Gastrocnemius medialis (tissue), 4 donors: ENCODE results near the gene NUDT22. TPM values are rescaled to one million over a fixed set of nuclear protein-coding genes. Genes with fewer than 3 reads are reported as not detected.

Experiments used
- ATAC-seq, 2 donors: fragments of 150-250 bp; one replicate each; pipeline ENCODE4 v1.9.1; 2016
- DNase-seq, 2 donors: peaks; one replicate each; pipeline ENCODE4 v3.0.0-alpha.2; 2019
- H3K27ac ChIP-seq, 4 donors: fragments of 200-600 bp; sonication (generic); 1 replicate in 1 of 4; 2 replicates in 3 of 4; pipeline ENCODE4 v1.5.1; 2016 to 2018; ENCODE audit warnings: mild to moderate bottlenecking in 2 of 4, moderate library complexity in 1 of 4
- H3K27me3 ChIP-seq, 3 donors: fragments of 200-600 bp; sonication (generic) in 2 of 3; 1 replicate in 1 of 3; 2 replicates in 2 of 3; pipeline versions ENCODE4 v1.5.1 to v1.6.0; 2016 to 2019; ENCODE audit warnings: mild to moderate bottlenecking in 1 of 3, moderate library complexity in 1 of 3
- H3K36me3 ChIP-seq, 2 donors: fragments of 200-600 bp; sonication (generic) in 1 of 2; one replicate each; pipeline ENCODE4 v1.5.1; 2017 to 2018
- H3K4me1 ChIP-seq, 2 donors: fragments of 200-600 bp; sonication (generic) in 1 of 2; one replicate each; pipeline ENCODE4 v1.5.1; 2016 to 2017; ENCODE audit warnings: mild to moderate bottlenecking in 2 of 2
- H3K4me3 ChIP-seq, 4 donors: fragments of 200-600 bp; sonication (generic) in 3 of 4; 1 replicate in 1 of 4; 2 replicates in 3 of 4; pipeline ENCODE4 v1.5.1; 2016 to 2019; ENCODE audit warnings: mild to moderate bottlenecking in 2 of 4
- H3K9me3 ChIP-seq, 3 donors: fragments of 200-600 bp; sonication (generic) in 2 of 3; 1 replicate in 1 of 3; 2 replicates in 2 of 3; pipeline ENCODE4 v1.5.1; 2016 to 2019
- POLR2A ChIP-seq, 2 donors: fragments of 450-650 bp; IDR thresholded peaks; one replicate each; pipeline ENCODE4 v1.6.1; 2017; ENCODE audit warnings: antibody characterized with exemption in 2 of 2, mild to moderate bottlenecking in 2 of 2, moderate library complexity in 2 of 2
- in situ Hi-C, 4 donors: fragments of 200-750 bp; cut with MboI; loops; one replicate each; pipeline versions ENCODE4 v1.15.0 to v1.8.0; 2017; ENCODE audit warnings: low sequenced_read_pairs in 4 of 4
- intact Hi-C: fragments of 100-400 bp; cut with DNase I; formaldehyde crosslinking; loops from one replicate; pipeline ENCODE4 v1.15.1; 2023; ENCODE audit warnings: low total_unique reads
- total RNA-seq, 4 donors: library from RNA; depleted of rRNA; stranded (reverse); fragments of >200 nt; gene quantifications; one replicate each; pipeline versions ENCODE4 v1.1.0 to v1.2.3, GENCODE V29; 2016
- TF ChIP-seq, protein P1 (sequence below), 5 experiments: fragments of 450-650 bp in 3 of 5; fragments of 200-600 bp in 2 of 5; sonication (generic) in 2 of 5; IDR thresholded peaks in 4 of 5; conservative IDR thresholded peaks in 1 of 5; 1 replicate in 4 of 5; 2 replicates in 1 of 5; pipeline ENCODE4 v1.5.1; 2016 to 2019; ENCODE audit warnings: antibody characterized with exemption in 5 of 5, mild to moderate bottlenecking in 3 of 5, moderate library complexity in 3 of 5

The NUDT22 gene
- total RNA-seq, 4 donors from 2014 or later, result 32.3 to 70.7 (median 53.4) TPM

DNA sequence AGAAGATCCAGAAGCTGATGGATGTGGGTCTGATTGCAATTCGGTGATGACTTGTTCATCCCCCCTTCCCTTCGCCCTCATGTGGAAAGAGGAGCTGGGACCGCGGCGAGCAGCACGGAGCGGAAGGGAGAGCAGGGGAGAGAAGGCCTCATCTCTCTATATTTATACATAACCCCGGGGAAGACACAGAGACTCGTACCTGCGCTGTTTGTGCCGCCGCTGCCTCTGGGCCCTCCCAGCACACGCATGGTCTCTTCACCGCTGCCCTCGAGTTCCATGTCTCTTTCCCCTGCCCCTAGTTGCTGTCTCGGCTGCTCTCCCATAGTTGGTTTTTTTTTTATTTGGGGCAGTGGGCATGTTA is 22.0 kb upstream of the NUDT22 start:
- in situ Hi-C loops, result loop anchor here in 2 of 4 donors (5.0 kb wide), 1 partner anchor 93 kb away; no protein-coding TSS in a partner anchor

DNA sequence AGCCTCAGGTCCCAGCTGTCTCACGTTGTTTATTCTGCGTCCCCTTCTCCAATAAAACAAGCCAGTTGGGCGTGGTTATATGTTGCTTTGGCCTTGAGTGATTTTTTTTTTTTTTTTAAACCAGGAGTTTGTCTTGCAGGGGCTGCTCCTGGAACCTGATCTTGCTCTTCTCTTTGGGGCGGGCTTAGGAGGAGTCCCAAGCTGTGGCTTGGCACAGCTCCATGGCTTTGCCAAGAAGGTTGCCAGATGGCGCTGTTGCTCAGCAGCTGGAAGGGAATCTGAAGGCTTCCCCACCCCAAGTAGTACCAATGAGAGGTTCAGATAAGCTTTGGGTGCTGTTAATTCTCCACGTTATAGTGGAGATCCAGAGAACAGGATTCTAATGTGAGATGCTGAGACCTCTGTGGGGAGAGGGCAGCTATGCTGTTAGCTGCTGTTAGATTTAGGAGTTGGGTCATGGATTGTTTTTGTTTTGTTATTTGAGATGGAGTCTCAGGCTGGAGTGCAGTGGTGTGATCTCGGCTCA is 21.5 kb upstream of the NUDT22 start:
- ATAC-seq (peak; percentile 92 to 96), DNase-seq (peak; percentile 76 to 88)
- in situ Hi-C loops (loop anchor here in 2 of 4 donors (5.0 kb wide), 1 partner anchor 93 kb away; no protein-coding TSS in a partner anchor), intact Hi-C loops (loop anchor here (1.0 kb wide), 4 partner anchors 47 to 100 kb away; partner anchors contain the start of gene PLCB3)
- peaks cover 3 to 63% of the 10 kb centered on the region in 2 donors for H3K36me3 ChIP-seq
- H3K27ac ChIP-seq, result peak overlapping the region; percentile 24 to 78 (median 26)
- peaks cover 17 to 22% of the 10 kb centered on the region in 2 donors for H3K4me1 ChIP-seq
- H3K27me3 ChIP-seq, result no peaks in the 10 kb centered on the region
- H3K9me3 ChIP-seq, result no peaks in the 10 kb centered on the region
- TF ChIP-seq, protein P1, sequence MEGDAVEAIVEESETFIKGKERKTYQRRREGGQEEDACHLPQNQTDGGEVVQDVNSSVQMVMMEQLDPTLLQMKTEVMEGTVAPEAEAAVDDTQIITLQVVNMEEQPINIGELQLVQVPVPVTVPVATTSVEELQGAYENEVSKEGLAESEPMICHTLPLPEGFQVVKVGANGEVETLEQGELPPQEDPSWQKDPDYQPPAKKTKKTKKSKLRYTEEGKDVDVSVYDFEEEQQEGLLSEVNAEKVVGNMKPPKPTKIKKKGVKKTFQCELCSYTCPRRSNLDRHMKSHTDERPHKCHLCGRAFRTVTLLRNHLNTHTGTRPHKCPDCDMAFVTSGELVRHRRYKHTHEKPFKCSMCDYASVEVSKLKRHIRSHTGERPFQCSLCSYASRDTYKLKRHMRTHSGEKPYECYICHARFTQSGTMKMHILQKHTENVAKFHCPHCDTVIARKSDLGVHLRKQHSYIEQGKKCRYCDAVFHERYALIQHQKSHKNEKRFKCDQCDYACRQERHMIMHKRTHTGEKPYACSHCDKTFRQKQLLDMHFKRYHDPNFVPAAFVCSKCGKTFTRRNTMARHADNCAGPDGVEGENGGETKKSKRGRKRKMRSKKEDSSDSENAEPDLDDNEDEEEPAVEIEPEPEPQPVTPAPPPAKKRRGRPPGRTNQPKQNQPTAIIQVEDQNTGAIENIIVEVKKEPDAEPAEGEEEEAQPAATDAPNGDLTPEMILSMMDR (IDR thresholded peaks at IDR 0.05 in 4 of 5, conservative IDR thresholded peaks at IDR 0.05 in 1 of 5), result peak; percentile 55 to 80 (median 69)
- TF ChIP-seq POLR2A (IDR thresholded peaks at IDR 0.05), result no peak
- H3K4me3 ChIP-seq, result no peak overlapping the region

More for the DNA sequence above, 22.0 kb upstream of the NUDT22 start:
- Histone ChIP-seq H3K27me3 (no peaks in the 10 kb centered on the region), H3K9me3 (no peaks in the 10 kb centered on the region), H3K36me3 (peaks cover 3 to 66% of the 10 kb centered on the region in 2 donors), H3K4me3 (no peak overlapping the region), H3K27ac (peak overlapping the region in 2 of 4 donors; percentile 27 to 78), H3K4me1 (peaks cover 17 to 22% of the 10 kb centered on the region in 2 donors)
- intact Hi-C loops, result loop anchor here (1.0 kb wide), 4 partner anchors 47 to 100 kb away; partner anchors contain the start of gene PLCB3
- no peak for TF ChIP-seq POLR2A (IDR thresholded peaks at IDR 0.05)
- TF ChIP-seq, protein P1 (IDR thresholded peaks at IDR 0.05 in 4 of 5, conservative IDR thresholded peaks at IDR 0.05 in 1 of 5), result no peak
- ATAC-seq, result no peak
- DNase-seq, result no peak

DNA sequence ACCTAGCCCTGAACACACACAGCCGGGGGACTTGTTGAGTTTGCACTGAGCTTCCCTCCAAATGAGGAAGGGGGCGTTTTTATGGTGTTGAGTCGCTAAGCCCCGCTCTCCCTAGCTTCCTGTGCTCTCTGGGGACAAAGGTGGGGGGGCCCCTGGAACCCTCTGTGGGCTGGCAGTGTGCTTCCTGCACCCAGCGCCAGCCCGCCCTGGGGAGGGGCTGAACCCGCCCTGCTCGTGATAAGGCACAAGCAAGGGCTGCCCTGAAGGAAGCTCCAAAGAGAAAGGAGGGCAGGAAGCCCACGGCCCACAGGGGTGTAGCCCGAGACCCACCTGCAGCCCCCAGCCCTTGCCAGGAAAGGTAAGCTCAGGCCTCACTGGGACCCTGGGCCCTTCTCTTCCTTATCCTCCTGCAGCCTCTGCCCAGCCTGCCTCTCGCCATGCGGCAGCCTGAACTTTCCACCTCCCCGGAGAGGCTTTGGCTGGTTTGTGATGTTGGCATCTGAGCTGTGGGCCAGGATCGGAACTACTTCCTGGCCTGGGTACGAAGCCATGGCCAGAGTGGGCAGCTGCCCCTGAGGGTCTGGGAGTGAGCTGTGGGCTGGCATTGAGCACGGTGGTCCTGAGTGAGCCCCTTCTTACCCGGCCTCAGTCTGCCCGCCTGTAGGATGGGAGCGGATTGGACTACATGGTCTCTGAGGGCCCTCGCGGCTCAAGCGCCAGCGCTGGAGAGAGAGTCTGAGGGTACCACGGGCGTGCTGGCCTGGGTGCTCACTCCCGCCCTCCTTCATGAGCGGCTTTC is 19.4 kb upstream of the NUDT22 start, which contains the start of gene FERMT3:
Gene FERMT3, plus strand, starts transcription at position 265 of the 799 bp plus-strand sequence. CDS start 644 bp downstream, outside the sequence.
- H3K4me3 ChIP-seq, result peak within 1 kb of the TSS; percentile 37 to 47 (median 44)
- intact Hi-C loops (no loop called here), in situ Hi-C loops (loop anchor here in 1 of 4 donors (5.0 kb wide), 1 partner anchor 96 kb away; the partner anchor contains the start of gene CATSPERZ)

More for the DNA sequence above, 19.4 kb upstream of the NUDT22 start, which contains the start of gene FERMT3:
- no peaks in the 10 kb centered on the region for H3K27me3 ChIP-seq
- DNase-seq, result peak in 1 of 2 donors; percentile 51
- H3K36me3 ChIP-seq, result peaks cover 3 to 45% of the 10 kb centered on the region in 2 donors
- H3K27ac ChIP-seq, result peak within 1 kb of the TSS; percentile 70 to 78 (median 78)
- ATAC-seq, result no peak
- no peaks in the 10 kb centered on the region for H3K9me3 ChIP-seq
- peaks cover 17 to 22% of the 10 kb centered on the region in 2 donors for H3K4me1 ChIP-seq
- TF ChIP-seq POLR2A (IDR thresholded peaks at IDR 0.05), result peak in 1 of 2 donors; percentile 29
- TF ChIP-seq, protein P1 (IDR thresholded peaks at IDR 0.05 in 4 of 5, conservative IDR thresholded peaks at IDR 0.05 in 1 of 5), result no peak
